ENCODE measurements around the gene ZBTB7B. TPM values are rescaled to one million over a fixed set of nuclear protein-coding genes. Genes with fewer than 3 reads are reported as not detected.

ZBTB7B gene
- total RNA-seq, 1 experiment from 2014 or later: 18.9 TPM

- no peak for DNase-seq (ENCODE audit: low read depth)
These were observed 35.3 kb downstream of the ZBTB7B start for GRCh38 chr1:155037851-155038441.

GRCh38 chr1:155038602-155039307 is 36.2 kb downstream of the ZBTB7B start:
- peak; percentile 83 for DNase-seq (ENCODE audit: low read depth)

- DNase-seq (ENCODE audit: low read depth): no peak
These were observed 36.7 kb downstream of the ZBTB7B start for GRCh38 chr1:155039308-155039669.

- DNase-seq (ENCODE audit: low read depth): no peak
These were observed 37.9 kb downstream of the ZBTB7B start for GRCh38 chr1:155040358-155041093.

GRCh38 chr1:155042789-155043188 is 40.2 kb downstream of the ZBTB7B start:
- DNase-seq (ENCODE audit: low read depth): no peak

GRCh38 chr1:155043301-155043702 is 40.7 kb downstream of the ZBTB7B start:
- DNase-seq (ENCODE audit: low read depth): no peak

- DNase-seq (ENCODE audit: low read depth): no peak
These were observed 41.2 kb downstream of the ZBTB7B start for GRCh38 chr1:155043793-155044192.

- DNase-seq (ENCODE audit: low read depth): no peak
These were observed 41.8 kb downstream of the ZBTB7B start for GRCh38 chr1:155044365-155044764.

- DNase-seq (ENCODE audit: low read depth): peak; percentile 87
These were observed 42.4 kb downstream of the ZBTB7B start for GRCh38 chr1:155044812-155045657.

- DNase-seq (ENCODE audit: low read depth): no peak
These were observed 46.1 kb downstream of the ZBTB7B start for GRCh38 chr1:155048449-155049334.

- peak; percentile 27 for DNase-seq (ENCODE audit: low read depth)
These were observed 47.3 kb downstream of the ZBTB7B start for GRCh38 chr1:155049651-155050559.

- peak; percentile 70 for DNase-seq (ENCODE audit: low read depth)
These were observed 48.1 kb downstream of the ZBTB7B start, which contains the start of gene ADAM15 for GRCh38 chr1:155050560-155051341. Gene ADAM15 (plus strand): TSS chr1:155051316. CDS start chr1:155051387, 71 bp downstream.

GRCh38 chr1:155051342-155051776 is 48.8 kb downstream of the ZBTB7B start:
- DNase-seq (ENCODE audit: low read depth): no peak

- DNase-seq (ENCODE audit: low read depth): peak; percentile 27
These were observed 49.3 kb downstream of the ZBTB7B start for GRCh38 chr1:155051777-155052398.

- DNase-seq (ENCODE audit: low read depth): no peak
These were observed 50.1 kb downstream of the ZBTB7B start for GRCh38 chr1:155052439-155053395.

GRCh38 chr1:155053531-155054105 is 51.0 kb downstream of the ZBTB7B start:
- no peak for DNase-seq (ENCODE audit: low read depth)

GRCh38 chr1:155057104-155057503 is 54.5 kb downstream of the ZBTB7B start:
- DNase-seq (ENCODE audit: low read depth): no peak

Measured in LHCN-M2 (cell line).